ENCODE measurements around the gene SHQ1. TPM values are rescaled to one million over a fixed set of nuclear protein-coding genes. Genes with fewer than 3 reads are reported as not detected.

Gene SHQ1
- polyA plus RNA-seq, 1 experiment, result 16.6 TPM

GRCh38 chr3:72804361-72804760, 43.9 kb downstream of the SHQ1 start:
- ChIA-PET POLR2A (no interaction called here), CTCF (interaction anchor here (0.6 kb wide), 1 partner anchor 998 kb away, joined by 3 read pairs; no protein-coding TSS in a partner anchor)
- Histone ChIP-seq H3K27me3 (ENCODE audit: control insufficient read depth, insufficient read depth, low read length) (no peaks in the 10 kb centered on the region), H3K4me3 (ENCODE audit: low read depth, low read length) (no peak overlapping the region), H3K27ac (ENCODE audit: low read depth, low read length) (no peak overlapping the region), H3K9me3 (ENCODE audit: control insufficient read depth, insufficient read depth, low read length) (no peaks in the 10 kb centered on the region)
- TF ChIP-seq CTCF (IDR thresholded peaks at IDR 0.05; ENCODE audit: low read depth, low read length), result no peak
- DNase-seq (ENCODE audit: low read depth, low spot score), result no peak

GRCh38 chr3:72803573-72803972, 44.7 kb downstream of the SHQ1 start:
- Histone ChIP-seq H3K9me3 (ENCODE audit: control insufficient read depth, insufficient read depth, low read length) (no peaks in the 10 kb centered on the region), H3K27ac (ENCODE audit: low read depth, low read length) (no peak overlapping the region), H3K4me3 (ENCODE audit: low read depth, low read length) (no peak overlapping the region), H3K27me3 (ENCODE audit: control insufficient read depth, insufficient read depth, low read length) (no peaks in the 10 kb centered on the region)
- ChIA-PET CTCF (interaction anchor here (0.7 kb wide), 1 partner anchor 19 kb away, joined by 3 read pairs; no protein-coding TSS in a partner anchor), POLR2A (no interaction called here)
- no peak for TF ChIP-seq CTCF (IDR thresholded peaks at IDR 0.05; ENCODE audit: low read depth, low read length)
- no peak for DNase-seq (ENCODE audit: low read depth, low spot score)

GRCh38 chr3:72802001-72802400, 46.2 kb downstream of the SHQ1 start:
- CTCF ChIA-PET, result interaction anchor here (1.1 kb wide), 2 partner anchors 11 to 926 kb away, joined by 3 to 4 read pairs; no protein-coding TSS in a partner anchor
- DNase-seq (ENCODE audit: low read depth, low spot score), result no peak
- Histone ChIP-seq H3K9me3 (ENCODE audit: control insufficient read depth, insufficient read depth, low read length) (no peaks in the 10 kb centered on the region), H3K27me3 (ENCODE audit: control insufficient read depth, insufficient read depth, low read length) (no peaks in the 10 kb centered on the region), H3K27ac (ENCODE audit: low read depth, low read length) (no peak overlapping the region), H3K4me3 (ENCODE audit: low read depth, low read length) (no peak overlapping the region)
- TF ChIP-seq CTCF (IDR thresholded peaks at IDR 0.05; ENCODE audit: low read depth, low read length), result no peak
- POLR2A ChIA-PET, result no interaction called here

GRCh38 chr3:72800869-72801268, 47.4 kb downstream of the SHQ1 start:
- no peak for TF ChIP-seq CTCF (IDR thresholded peaks at IDR 0.05; ENCODE audit: low read depth, low read length)
- ChIA-PET CTCF (interaction anchor here (1.1 kb wide), 2 partner anchors 12 to 925 kb away, joined by 3 to 4 read pairs; no protein-coding TSS in a partner anchor), POLR2A (no interaction called here)
- no peak for DNase-seq (ENCODE audit: low read depth, low spot score)
- H3K27me3 ChIP-seq (ENCODE audit: control insufficient read depth, insufficient read depth, low read length), result no peaks in the 10 kb centered on the region
- no peak overlapping the region for H3K27ac ChIP-seq (ENCODE audit: low read depth, low read length)
- no peaks in the 10 kb centered on the region for H3K9me3 ChIP-seq (ENCODE audit: control insufficient read depth, insufficient read depth, low read length)
- no peak overlapping the region for H3K4me3 ChIP-seq (ENCODE audit: low read depth, low read length)

- H3K27me3 ChIP-seq (ENCODE audit: control insufficient read depth, insufficient read depth, low read length), result no peaks in the 10 kb centered on the region
- no peak overlapping the region for H3K27ac ChIP-seq (ENCODE audit: low read depth, low read length)
- ChIA-PET CTCF (interaction anchor here (0.6 kb wide), 1 partner anchor 1069 kb away, joined by 3 read pairs; no protein-coding TSS in a partner anchor), POLR2A (no interaction called here)
- H3K4me3 ChIP-seq (ENCODE audit: low read depth, low read length), result no peak overlapping the region
- no peak for TF ChIP-seq CTCF (IDR thresholded peaks at IDR 0.05; ENCODE audit: low read depth, low read length)
- H3K9me3 ChIP-seq (ENCODE audit: control insufficient read depth, insufficient read depth, low read length), result no peaks in the 10 kb centered on the region
- no peak for DNase-seq (ENCODE audit: low read depth, low spot score)
These were observed 49.6 kb downstream of the SHQ1 start for GRCh38 chr3:72798552-72799195.

All from AG04450 (cell line).